B cell (primary cell): ENCODE results near the gene KCNG4.

ENCODE experiments used
- CTCF ChIP-seq: fragments of 200-600 bp; IDR thresholded peaks from one replicate; pipeline ENCODE4 v1.8.0; 2022; ENCODE audit warnings: antibody characterized with exemption, mild to moderate bottlenecking
- EZH2 ChIP-seq: IDR thresholded peaks from 2 replicates; pipeline ENCODE4 v1.6.1; 2012; ENCODE audit warnings: borderline replicate concordance, low read depth, mild to moderate bottlenecking, moderate library complexity, low read length; ENCODE audit not compliant: insufficient read depth, poor library complexity, severe bottlenecking

GRCh38 chr16:84278333-84278732 lies 38.5 kb upstream of the KCNG4 start:
- TF ChIP-seq CTCF (no peak), EZH2 (no peak)
